ENCODE data around the gene TMPRSS7. TPM values are rescaled to one million over a fixed set of nuclear protein-coding genes. Genes with fewer than 3 reads are reported as not detected.
"Not testable (repeated sequence)": the region's sequence is repeated elsewhere in the genome, so short reads cannot be mapped to it uniquely, and the experiment has no call there.

The TMPRSS7 gene
- total and polyA plus RNA-seq, 2 of the 8 experiments (the other 6 are each of a cell fraction or from before 2014, with no cell fraction given): not detected

- H3K18ac ChIP-seq (ENCODE audit: extremely low read depth, low read length); DNase-seq (ENCODE audit: low read depth in 1 of 2, low spot score in 2 of 2); H3K4me3 ChIP-seq (ENCODE audit: extremely low read depth in 1 of 4, insufficient read depth in 2 of 4, low read depth in 3 of 4, low read length in 4 of 4); H3K14ac ChIP-seq (ENCODE audit: insufficient read length); H3K79me1 ChIP-seq (ENCODE audit: low read depth, low read length); H3K27me3 ChIP-seq (replicated peaks in 1 of 4; ENCODE audit: control insufficient read depth in 3 of 4, extremely low read depth in 1 of 4, insufficient read depth in 3 of 4, low read length in 3 of 4); H3K36me3 ChIP-seq (ENCODE audit: control insufficient read depth in 2 of 4, insufficient read depth in 4 of 4, low read length in 3 of 4); H3K4me2 ChIP-seq (ENCODE audit: insufficient read depth in 1 of 2, low read depth in 2 of 2, low read length in 2 of 2); H4K91ac ChIP-seq (replicated peaks; ENCODE audit: insufficient read length, low read length); H4K8ac ChIP-seq (ENCODE audit: extremely low read depth, insufficient read depth, low read length); H3K9ac ChIP-seq (replicated peaks in 1 of 4; ENCODE audit: extremely low read depth in 1 of 4, low read depth in 3 of 4, low read length in 3 of 4); H2BK20ac ChIP-seq (ENCODE audit: low read length); H3K9me3 ChIP-seq (ENCODE audit: insufficient read depth in 2 of 2, low read depth in 1 of 2, low read length in 1 of 2); H2BK15ac ChIP-seq (ENCODE audit: low read length); H2BK5ac ChIP-seq (ENCODE audit: low read depth, low read length); H3K79me2 ChIP-seq (ENCODE audit: control insufficient read depth in 1 of 2, insufficient read depth in 2 of 2, low read length in 2 of 2); H3K4me1 ChIP-seq (replicated peaks in 1 of 4; ENCODE audit: control insufficient read depth in 3 of 4, insufficient read depth in 4 of 4, low read length in 3 of 4); H2BK120ac ChIP-seq (replicated peaks; ENCODE audit: low read depth, low read length); FAIRE-seq; H3K23ac ChIP-seq (ENCODE audit: insufficient read length); CTCF ChIA-PET (ENCODE audit: partially characterized antibody); H3K4ac ChIP-seq (replicated peaks; ENCODE audit: insufficient read length, low read depth, low read length); H2BK12ac ChIP-seq (ENCODE audit: low read depth, low read length); H4K20me1 ChIP-seq (replicated peaks in 1 of 2; ENCODE audit: control insufficient read depth in 1 of 2, insufficient read depth in 2 of 2, low read length in 2 of 2); H4K5ac ChIP-seq (ENCODE audit: insufficient read length, low read depth, low read length); H2AK5ac ChIP-seq (ENCODE audit: low read depth, low read length); H3K56ac ChIP-seq (replicated peaks; ENCODE audit: insufficient read length, low read depth, low read length); H3K23me2 ChIP-seq (ENCODE audit: low read depth, low read length); H3K27ac ChIP-seq (ENCODE audit: low read depth, low read length); H2AFZ ChIP-seq (ENCODE audit: low read length): not testable (repeated sequence)
- POLR2A ChIA-PET (ENCODE audit: partially characterized antibody): interaction anchor here (0.6 kb wide), 1 partner anchor 12 kb away, joined by 3 read pairs; no protein-coding TSS in a partner anchor
- WGBS, 2 experiments (ENCODE audit: extremely low coverage in 1 of 2, insufficient coverage in 1 of 2, insufficient read length in 1 of 2, insufficient replicate concordance in 2 of 2, low coverage in 1 of 2, low lambda C conversion rate in 2 of 2, missing lambda C conversion rate in 1 of 2): 85% methylated on average over 8 of the region's 8 CpGs; no CpG with 5 or more reads in 1 of the 2 experiments
Observed at GRCh38 chr3:112072387-112073060, 38.0 kb downstream of the TMPRSS7 start.
